Duodenal mucosa (tissue), 2 donors: ENCODE results near the gene TMOD4.

Source experiments
- H3K27ac ChIP-seq: one replicate; pipeline ENCODE4 v1.7.0; 2013; ENCODE audit warnings: low read depth, low read length
- H3K27me3 ChIP-seq, 2 donors: one replicate each; pipeline ENCODE4 v1.7.0; 2013; ENCODE audit warnings: low read length in 2 of 2, control low read depth in 1 of 2; ENCODE audit not compliant: insufficient read depth in 2 of 2, control insufficient read depth in 1 of 2
- H3K36me3 ChIP-seq, 2 donors: one replicate each; pipeline ENCODE4 v1.7.0; 2013; ENCODE audit warnings: low read length in 2 of 2, control low read depth in 1 of 2; ENCODE audit not compliant: insufficient read depth in 2 of 2, control insufficient read depth in 1 of 2
- H3K4me1 ChIP-seq, 2 donors: one replicate each; pipeline ENCODE4 v1.7.0; 2013; ENCODE audit warnings: low read length in 2 of 2, control low read depth in 1 of 2; ENCODE audit not compliant: insufficient read depth in 2 of 2, control insufficient read depth in 1 of 2
- H3K4me3 ChIP-seq, 2 donors: one replicate each; pipeline ENCODE4 v1.7.0; 2013; ENCODE audit warnings: low read length in 2 of 2, low read depth in 1 of 2
- H3K9ac ChIP-seq, 2 donors: one replicate each; pipeline ENCODE4 v1.7.0; 2013; ENCODE audit warnings: low read length in 2 of 2, low read depth in 1 of 2
- H3K9me3 ChIP-seq, 2 donors: one replicate each; pipeline ENCODE4 v1.7.0; 2013; ENCODE audit warnings: low read length in 2 of 2, control low read depth in 1 of 2; ENCODE audit not compliant: control insufficient read depth in 1 of 2

TMOD4 gene

GRCh38 chr1:151158751-151159251 is 17.0 kb downstream of the TMOD4 start:
- Histone ChIP-seq H3K27ac (no peak overlapping the region), H3K27me3 (no peaks in the 10 kb centered on the region), H3K4me3 (no peak overlapping the region), H3K4me1 (peaks cover 3 to 7% of the 10 kb centered on the region in 2 donors), H3K9me3 (no peaks in the 10 kb centered on the region), H3K36me3 (peaks cover 16 to 30% of the 10 kb centered on the region in 2 donors), H3K9ac (no peak overlapping the region)

GRCh38 chr1:151158326-151158725 is 17.5 kb downstream of the TMOD4 start:
- Histone ChIP-seq H3K4me3 (no peak overlapping the region), H3K9ac (no peak overlapping the region), H3K9me3 (no peaks in the 10 kb centered on the region), H3K27me3 (no peaks in the 10 kb centered on the region), H3K27ac (no peak overlapping the region), H3K36me3 (peaks cover 16 to 30% of the 10 kb centered on the region in 2 donors), H3K4me1 (peaks cover 3 to 7% of the 10 kb centered on the region in 2 donors)

- Histone ChIP-seq H3K36me3 (peaks cover 16 to 30% of the 10 kb centered on the region in 2 donors), H3K27me3 (no peaks in the 10 kb centered on the region), H3K27ac (no peak overlapping the region), H3K9ac (peak overlapping the region; percentile 37 to 48), H3K4me3 (peak overlapping the region; percentile 50 to 59), H3K4me1 (peaks cover 3 to 7% of the 10 kb centered on the region in 2 donors), H3K9me3 (no peaks in the 10 kb centered on the region)
Measured at GRCh38 chr1:151157067-151157531, 18.7 kb downstream of the TMOD4 start.

DNA sequence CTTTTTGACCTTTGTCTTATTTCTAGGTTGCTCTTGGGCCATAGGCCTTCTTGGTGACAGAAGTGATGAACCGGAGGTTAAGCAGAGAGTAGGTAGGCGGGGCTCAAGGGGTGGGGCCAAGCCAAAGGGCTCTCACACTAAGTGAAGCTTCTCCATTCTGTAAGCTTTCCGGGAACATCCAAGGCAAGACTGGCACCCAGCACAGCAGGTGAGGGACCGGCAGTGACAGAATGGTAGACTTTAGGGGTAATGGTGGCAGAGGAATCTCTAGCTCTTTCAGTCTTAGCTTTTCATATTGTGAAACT is 19.3 kb downstream of the TMOD4 start, which contains the start of gene TNFAIP8L2:
TNFAIP8L2 (plus strand) TSS at position 135 of the 305 bp plus-strand sequence. CDS start 2,049 bp downstream, outside the sequence.
- no peaks in the 10 kb centered on the region for H3K27me3 ChIP-seq
- peak within 1 kb of the TSS; percentile 37 to 48 for H3K9ac ChIP-seq
- H3K4me3 ChIP-seq, result peak within 1 kb of the TSS; percentile 50 to 59
- H3K4me1 ChIP-seq, result peaks cover 3 to 7% of the 10 kb centered on the region in 2 donors
- peaks cover 16 to 24% of the 10 kb centered on the region in 2 donors for H3K36me3 ChIP-seq
- H3K9me3 ChIP-seq, result no peaks in the 10 kb centered on the region
- no peak within 1 kb of the TSS for H3K27ac ChIP-seq

DNA sequence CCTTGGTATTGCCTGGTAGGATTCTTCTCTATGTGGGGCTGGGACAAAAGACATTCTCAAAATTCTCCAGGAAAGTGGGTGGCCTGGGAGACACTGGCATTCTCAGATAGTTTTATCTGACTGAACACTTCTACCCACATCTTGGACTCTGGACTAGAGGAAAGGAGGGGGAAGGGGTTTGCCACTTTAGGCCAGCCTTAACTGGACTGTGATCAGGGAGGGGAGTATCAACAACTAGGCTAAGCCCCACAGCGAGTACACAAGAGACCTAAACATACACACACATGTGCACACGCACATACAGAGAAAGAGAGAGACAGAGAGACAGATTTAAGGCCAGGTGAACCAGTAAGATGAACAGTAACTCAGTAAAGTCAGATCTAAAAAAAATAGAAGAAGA is 28.1 kb downstream of the TMOD4 start:
- Histone ChIP-seq H3K9me3 (no peaks in the 10 kb centered on the region), H3K36me3 (no peaks in the 10 kb centered on the region), H3K9ac (peak overlapping the region; percentile 3 to 65), H3K4me3 (peak overlapping the region; percentile 72 to 90), H3K4me1 (peaks cover 7 to 18% of the 10 kb centered on the region in 2 donors), H3K27me3 (peaks cover 0 to 6% of the 10 kb centered on the region in 2 donors), H3K27ac (peak overlapping the region; percentile 2)

DNA sequence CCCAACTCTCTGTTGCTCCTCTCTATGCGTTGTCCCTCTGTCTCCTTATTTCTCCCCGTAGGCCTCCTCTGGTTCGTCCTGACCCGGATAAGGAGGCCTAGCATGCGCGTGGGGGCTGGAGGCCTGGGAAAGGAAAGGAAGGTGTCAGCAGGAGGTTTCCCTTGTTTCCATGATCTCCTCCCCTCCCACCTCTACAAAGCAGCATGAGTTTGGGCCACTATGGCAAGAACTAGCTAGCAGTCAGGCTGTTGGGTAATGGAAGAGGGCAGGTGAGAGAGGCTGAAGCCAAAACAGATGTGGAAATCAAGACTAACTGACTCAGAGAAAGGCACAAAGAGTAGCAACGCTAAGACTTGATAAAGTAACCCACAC is 28.7 kb downstream of the TMOD4 start:
- H3K9ac ChIP-seq, result peak overlapping the region; percentile 44 to 65
- H3K9me3 ChIP-seq, result no peaks in the 10 kb centered on the region
- peaks cover 0 to 6% of the 10 kb centered on the region in 2 donors for H3K27me3 ChIP-seq
- H3K27ac ChIP-seq, result peak overlapping the region; percentile 11
- no peaks in the 10 kb centered on the region for H3K36me3 ChIP-seq
- H3K4me1 ChIP-seq, result peaks cover 7 to 18% of the 10 kb centered on the region in 2 donors
- peak overlapping the region; percentile 72 to 90 for H3K4me3 ChIP-seq

DNA sequence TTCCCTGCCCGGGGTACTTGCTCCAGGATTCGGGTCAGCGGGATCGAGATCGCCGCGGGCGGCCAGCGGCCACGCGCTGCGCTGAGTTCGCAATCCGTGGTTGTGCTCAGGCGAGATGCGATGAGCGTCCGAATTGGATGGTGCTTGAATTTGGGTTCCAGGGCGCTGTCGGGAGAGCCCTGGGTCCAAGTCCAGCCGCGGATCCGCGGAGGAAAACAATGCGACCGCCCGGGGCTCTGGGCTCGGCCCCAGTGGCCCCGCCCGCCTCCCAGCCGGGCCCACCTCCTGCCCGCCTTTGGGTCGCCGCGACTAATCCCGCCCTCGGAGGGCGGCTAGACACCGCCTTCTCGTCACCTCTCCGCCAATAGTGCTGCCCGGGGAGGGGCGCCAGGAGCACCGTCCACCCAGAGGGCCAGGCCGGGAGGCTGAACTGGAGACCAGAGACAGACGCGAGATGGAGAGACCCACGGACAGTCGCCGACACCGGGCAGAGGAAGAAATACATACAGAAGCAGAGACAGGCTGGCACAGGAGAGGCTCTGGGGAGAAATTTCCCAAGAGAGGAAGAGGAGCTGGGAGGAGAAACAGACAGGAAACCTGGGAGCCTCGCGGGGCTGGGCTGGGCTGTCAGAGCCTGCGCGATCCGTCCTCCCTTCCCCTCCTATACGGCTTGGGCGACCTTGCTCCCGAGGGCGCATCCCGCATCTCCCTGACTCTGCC is 29.2 kb downstream of the TMOD4 start, which contains the start of gene SEMA6C:
SEMA6C (minus strand) TSS at position 220 of the 720 bp plus-strand sequence. CDS start 4,010 bp downstream, outside the sequence.
- H3K9me3 ChIP-seq, result no peaks in the 10 kb centered on the region
- H3K9ac ChIP-seq, result peak within 1 kb of the TSS; percentile 65 to 73

DNA sequence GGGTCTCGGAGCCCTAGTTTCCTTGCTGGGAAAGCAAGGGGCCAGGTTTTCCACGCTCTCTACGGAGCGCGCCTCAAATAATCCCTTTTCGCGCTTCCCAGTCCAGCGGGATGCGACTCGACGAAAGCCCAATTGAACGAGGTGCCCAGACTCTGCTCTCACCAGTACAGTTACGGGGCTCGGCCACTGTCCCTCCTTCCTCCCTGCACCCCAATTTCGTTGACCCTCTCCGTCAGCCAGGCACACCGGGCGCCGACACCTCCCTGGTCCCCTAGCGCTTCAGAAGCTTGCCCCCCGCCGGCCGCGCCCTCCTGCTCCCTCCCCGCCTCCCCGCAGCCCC is 29.7 kb downstream of the TMOD4 start:
- Histone ChIP-seq H3K4me1 (peaks cover 7 to 18% of the 10 kb centered on the region in 2 donors), H3K27me3 (peaks cover 0 to 6% of the 10 kb centered on the region in 2 donors), H3K9me3 (no peaks in the 10 kb centered on the region), H3K4me3 (peak overlapping the region; percentile 72 to 90), H3K9ac (peak overlapping the region; percentile 65 to 73), H3K27ac (no peak overlapping the region), H3K36me3 (no peaks in the 10 kb centered on the region)

More for the DNA sequence above, 29.2 kb downstream of the TMOD4 start, which contains the start of gene SEMA6C:
- peak within 1 kb of the TSS; percentile 11 for H3K27ac ChIP-seq
- H3K36me3 ChIP-seq, result no peaks in the 10 kb centered on the region
- peaks cover 0 to 6% of the 10 kb centered on the region in 2 donors for H3K27me3 ChIP-seq
- peak within 1 kb of the TSS; percentile 72 to 90 for H3K4me3 ChIP-seq
- peaks cover 7 to 18% of the 10 kb centered on the region in 2 donors for H3K4me1 ChIP-seq

- Histone ChIP-seq H3K9ac (peak overlapping the region; percentile 65 to 73), H3K4me3 (peak overlapping the region; percentile 72 to 90), H3K4me1 (peaks cover 7 to 18% of the 10 kb centered on the region in 2 donors), H3K9me3 (no peaks in the 10 kb centered on the region), H3K27ac (no peak overlapping the region), H3K36me3 (no peaks in the 10 kb centered on the region), H3K27me3 (peaks cover 0 to 6% of the 10 kb centered on the region in 2 donors)
Measured at GRCh38 chr1:151145304-151146071, 30.3 kb downstream of the TMOD4 start.
